GM10248 (cell line): ENCODE data around the gene SHH.

Source experiments
- CTCF ChIA-PET: fragments of 300-600 bp; sonication (Branson Sonifier 250); formaldehyde crosslinking; extraction: SDS; loops from one replicate; lab custom pipeline; 2021; ENCODE audit warnings: antibody characterized with exemption; lab: Yijun Ruan, JAX
- POLR2A ChIA-PET: fragments of 350-650 bp; sonication (Branson Sonifier 250); formaldehyde crosslinking; extraction: SDS; loops from one replicate; lab custom pipeline; 2020; ENCODE audit warnings: antibody characterized with exemption; lab: Yijun Ruan, JAX
- DNase-seq: peaks from one replicate; pipeline ENCODE4 v3.0.0; 2012; ENCODE audit errors: extremely low spot score
- CTCF ChIP-seq: IDR thresholded peaks from 2 replicates; pipeline ENCODE4 v1.5.1; 2012; ENCODE audit warnings: mild to moderate bottlenecking, low read depth; ENCODE audit errors: extremely low read depth, missing control alignments, control extremely low read depth

The SHH gene

GRCh38 chr7:155856656-155857055 lies 44.4 kb upstream of the SHH start:
- no peak for DNase-seq
- ChIA-PET POLR2A (no interaction called here), CTCF (interaction anchor here (0.9 to 1.5 kb wide), 3 partner anchors 15 to 22 kb away, joined by 3 read pairs; no protein-coding TSS in a partner anchor)
- no peak for TF ChIP-seq CTCF

GRCh38 chr7:155852426-155853301 lies 40.4 kb upstream of the SHH start:
- TF ChIP-seq CTCF = no peak
- ChIA-PET CTCF (no interaction called here), POLR2A (no interaction called here)
- no peak for DNase-seq

GRCh38 chr7:155851892-155852291 lies 39.6 kb upstream of the SHH start:
- CTCF ChIA-PET = interaction anchor here (1.0 kb wide), 1 partner anchor 9 kb away, joined by 4 read pairs; no protein-coding TSS in a partner anchor

GRCh38 chr7:155850766-155851678 lies 38.8 kb upstream of the SHH start:
- CTCF ChIA-PET = interaction anchor here (1.0 kb wide), 1 partner anchor 10 kb away, joined by 4 read pairs; no protein-coding TSS in a partner anchor

More at GRCh38 chr7:155851892-155852291, 39.6 kb upstream of the SHH start:
- DNase-seq = no peak
- no peak for TF ChIP-seq CTCF
- POLR2A ChIA-PET = no interaction called here

GRCh38 chr7:155850001-155850436 lies 37.8 kb upstream of the SHH start:
- TF ChIP-seq CTCF = no peak
- DNase-seq = no peak
- ChIA-PET POLR2A (no interaction called here), CTCF (no interaction called here)

More at GRCh38 chr7:155850766-155851678, 38.8 kb upstream of the SHH start:
- TF ChIP-seq CTCF = no peak
- POLR2A ChIA-PET = no interaction called here
- no peak for DNase-seq
